ENCODE results near the gene EML3. TPM values are rescaled to one million over a fixed set of nuclear protein-coding genes. Genes with fewer than 3 reads are reported as not detected.

EML3 gene
- total RNA-seq, 1 experiment from 2014 or later: 88.8 TPM

DNA sequence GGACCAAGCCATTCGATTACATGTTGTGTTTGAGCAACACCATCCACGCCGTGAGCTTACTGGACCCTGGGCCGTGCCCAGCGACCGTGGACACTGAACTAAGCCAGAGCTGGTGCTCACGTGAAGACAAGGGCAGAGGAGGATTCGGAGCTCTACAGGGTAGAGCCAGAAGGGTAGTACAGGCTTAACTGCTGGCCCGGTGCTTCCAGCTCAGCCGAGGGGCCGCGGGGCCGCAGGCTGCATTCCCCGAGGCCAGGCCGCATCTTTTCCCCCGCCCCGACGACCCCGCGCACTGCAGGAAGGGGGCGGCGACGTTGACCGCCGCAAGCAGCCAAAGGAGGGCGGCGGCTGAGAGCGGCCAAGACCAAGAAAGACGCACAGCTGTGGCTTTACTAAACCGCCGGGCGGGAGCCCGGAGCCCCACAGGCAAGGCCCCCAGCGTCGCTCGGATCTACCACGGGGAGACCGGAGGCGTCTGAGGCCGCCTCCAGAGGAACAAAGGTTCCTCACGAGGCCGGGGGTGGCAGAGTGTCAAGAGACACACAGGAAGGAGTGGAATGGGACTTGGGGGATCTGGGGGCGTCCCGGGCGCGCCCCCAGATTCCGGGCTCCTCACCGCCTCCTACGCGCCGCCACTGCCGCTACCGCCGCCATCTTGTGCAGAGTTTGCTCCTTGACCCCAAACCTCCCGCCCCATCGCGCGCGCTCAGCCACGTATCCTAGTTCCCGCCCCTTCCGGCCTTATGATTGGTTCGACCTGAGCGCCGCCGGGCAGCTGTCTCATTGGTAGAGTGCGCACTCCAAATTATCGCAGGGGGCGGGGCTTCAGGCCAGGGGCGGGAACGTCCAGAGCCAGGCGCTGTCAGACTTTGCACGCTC, 33.6 kb upstream of the EML3 start, which contains the start of gene GANAB:
GANAB (minus strand) TSS at position 668 of the 879 bp plus-strand sequence; CDS start at position 654, 14 bp downstream.
- TF ChIP-seq SIN3A (IDR thresholded peaks at IDR 0.05; ENCODE audit: borderline replicate concordance, insufficient read depth, low read depth, low read length) (peak; percentile 84; the same call in 1 of the 2 replicates), POLR2AphosphoS5 (IDR thresholded peaks at IDR 0.05; ENCODE audit: low read depth, low read length) (peak; percentile 97), TCF7L2 (IDR thresholded peaks at IDR 0.05; ENCODE audit: low read depth, low read length) (no peak)
- TF ChIP-seq, protein P1, sequence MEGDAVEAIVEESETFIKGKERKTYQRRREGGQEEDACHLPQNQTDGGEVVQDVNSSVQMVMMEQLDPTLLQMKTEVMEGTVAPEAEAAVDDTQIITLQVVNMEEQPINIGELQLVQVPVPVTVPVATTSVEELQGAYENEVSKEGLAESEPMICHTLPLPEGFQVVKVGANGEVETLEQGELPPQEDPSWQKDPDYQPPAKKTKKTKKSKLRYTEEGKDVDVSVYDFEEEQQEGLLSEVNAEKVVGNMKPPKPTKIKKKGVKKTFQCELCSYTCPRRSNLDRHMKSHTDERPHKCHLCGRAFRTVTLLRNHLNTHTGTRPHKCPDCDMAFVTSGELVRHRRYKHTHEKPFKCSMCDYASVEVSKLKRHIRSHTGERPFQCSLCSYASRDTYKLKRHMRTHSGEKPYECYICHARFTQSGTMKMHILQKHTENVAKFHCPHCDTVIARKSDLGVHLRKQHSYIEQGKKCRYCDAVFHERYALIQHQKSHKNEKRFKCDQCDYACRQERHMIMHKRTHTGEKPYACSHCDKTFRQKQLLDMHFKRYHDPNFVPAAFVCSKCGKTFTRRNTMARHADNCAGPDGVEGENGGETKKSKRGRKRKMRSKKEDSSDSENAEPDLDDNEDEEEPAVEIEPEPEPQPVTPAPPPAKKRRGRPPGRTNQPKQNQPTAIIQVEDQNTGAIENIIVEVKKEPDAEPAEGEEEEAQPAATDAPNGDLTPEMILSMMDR (IDR thresholded peaks at IDR 0.05): no peak
- TF ChIP-seq, protein P2, sequence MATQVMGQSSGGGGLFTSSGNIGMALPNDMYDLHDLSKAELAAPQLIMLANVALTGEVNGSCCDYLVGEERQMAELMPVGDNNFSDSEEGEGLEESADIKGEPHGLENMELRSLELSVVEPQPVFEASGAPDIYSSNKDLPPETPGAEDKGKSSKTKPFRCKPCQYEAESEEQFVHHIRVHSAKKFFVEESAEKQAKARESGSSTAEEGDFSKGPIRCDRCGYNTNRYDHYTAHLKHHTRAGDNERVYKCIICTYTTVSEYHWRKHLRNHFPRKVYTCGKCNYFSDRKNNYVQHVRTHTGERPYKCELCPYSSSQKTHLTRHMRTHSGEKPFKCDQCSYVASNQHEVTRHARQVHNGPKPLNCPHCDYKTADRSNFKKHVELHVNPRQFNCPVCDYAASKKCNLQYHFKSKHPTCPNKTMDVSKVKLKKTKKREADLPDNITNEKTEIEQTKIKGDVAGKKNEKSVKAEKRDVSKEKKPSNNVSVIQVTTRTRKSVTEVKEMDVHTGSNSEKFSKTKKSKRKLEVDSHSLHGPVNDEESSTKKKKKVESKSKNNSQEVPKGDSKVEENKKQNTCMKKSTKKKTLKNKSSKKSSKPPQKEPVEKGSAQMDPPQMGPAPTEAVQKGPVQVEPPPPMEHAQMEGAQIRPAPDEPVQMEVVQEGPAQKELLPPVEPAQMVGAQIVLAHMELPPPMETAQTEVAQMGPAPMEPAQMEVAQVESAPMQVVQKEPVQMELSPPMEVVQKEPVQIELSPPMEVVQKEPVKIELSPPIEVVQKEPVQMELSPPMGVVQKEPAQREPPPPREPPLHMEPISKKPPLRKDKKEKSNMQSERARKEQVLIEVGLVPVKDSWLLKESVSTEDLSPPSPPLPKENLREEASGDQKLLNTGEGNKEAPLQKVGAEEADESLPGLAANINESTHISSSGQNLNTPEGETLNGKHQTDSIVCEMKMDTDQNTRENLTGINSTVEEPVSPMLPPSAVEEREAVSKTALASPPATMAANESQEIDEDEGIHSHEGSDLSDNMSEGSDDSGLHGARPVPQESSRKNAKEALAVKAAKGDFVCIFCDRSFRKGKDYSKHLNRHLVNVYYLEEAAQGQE (IDR thresholded peaks at IDR 0.05; ENCODE audit: insufficient read depth in 1 of 2, low read depth in 2 of 2, low read length in 1 of 2): no peak
- DNase-seq (ENCODE audit: low read depth, low spot score) (peak; percentile 80), ATAC-seq (peak; percentile 98)
- H3K27me3 ChIP-seq (ENCODE audit: control insufficient read depth, insufficient read depth, low read length): no peaks in the 10 kb centered on the region
- H3K4me3 ChIP-seq (ENCODE audit: low read depth in 2 of 2, low read length in 2 of 2): peak within 1 kb of the TSS; percentile 69 to 92
- BruUV-seq (replicated peaks): no TSS peak
- in situ Hi-C loops (cut with HindIII; ENCODE audit: low pct_unique_long_range_greater_than_20kb, low sequenced_read_pairs) (no loop called here), intact Hi-C loops (cut with micrococcal nuclease; ENCODE audit: unreplicated experiment) (no loop called here)
- no peaks in the 10 kb centered on the region for H3K9me3 ChIP-seq (ENCODE audit: control insufficient read depth, insufficient read depth, low read depth, low read length)
- H3K36me3 ChIP-seq (ENCODE audit: control insufficient read depth, insufficient read depth, low read length): no peaks in the 10 kb centered on the region
- peaks cover 21% of the 10 kb centered on the region for H3K4me1 ChIP-seq (ENCODE audit: control insufficient read depth, insufficient read depth, low read length)
- peak within 1 kb of the TSS; percentile 80 for H3K27ac ChIP-seq (ENCODE audit: low read length)
- CTCF ChIA-PET: no interaction called here
- POLR2A ChIA-PET: interaction anchor here (0.5 to 0.6 kb wide), 4 partner anchors 10 to 40 kb away, joined by 3 to 13 read pairs (median 6); partner anchors contain the start of genes C11orf98 and CSKMT

DNA sequence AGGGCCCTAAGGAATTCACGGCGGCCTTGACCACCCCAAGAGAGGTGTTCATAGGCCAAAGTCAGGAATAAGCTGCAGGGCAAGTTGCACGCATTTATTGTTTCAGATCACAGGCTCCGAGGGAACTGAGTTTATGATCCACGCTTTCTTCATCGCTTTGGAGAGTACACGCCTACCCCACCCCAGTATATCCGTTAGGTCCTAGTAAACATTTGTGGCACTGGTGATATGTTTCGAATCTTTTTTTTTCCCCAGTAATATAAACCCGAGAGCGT, 33.0 kb upstream of the EML3 start:
- BruUV-seq (replicated peaks): TSS peak; percentile 72
- intact Hi-C loops (cut with micrococcal nuclease; ENCODE audit: unreplicated experiment) (no loop called here), in situ Hi-C loops (cut with HindIII; ENCODE audit: low pct_unique_long_range_greater_than_20kb, low sequenced_read_pairs) (no loop called here)
- ATAC-seq: no peak
- H3K4me3 ChIP-seq (ENCODE audit: low read depth in 2 of 2, low read length in 2 of 2): peak overlapping the region; percentile 69 to 92
- no peaks in the 10 kb centered on the region for H3K27me3 ChIP-seq (ENCODE audit: control insufficient read depth, insufficient read depth, low read length)
- CTCF ChIA-PET: no interaction called here
- no peak for TF ChIP-seq TCF7L2 (IDR thresholded peaks at IDR 0.05; ENCODE audit: low read depth, low read length)
- DNase-seq (ENCODE audit: low read depth, low spot score): no peak
- peaks cover 21% of the 10 kb centered on the region for H3K4me1 ChIP-seq (ENCODE audit: control insufficient read depth, insufficient read depth, low read length)
- H3K36me3 ChIP-seq (ENCODE audit: control insufficient read depth, insufficient read depth, low read length): no peaks in the 10 kb centered on the region
- H3K27ac ChIP-seq (ENCODE audit: low read length): peak overlapping the region; percentile 80
- POLR2A ChIA-PET: interaction anchor here (0.5 to 0.6 kb wide), 2 partner anchors 23 to 39 kb away, joined by 4 to 13 read pairs; no protein-coding TSS in a partner anchor
- no peaks in the 10 kb centered on the region for H3K9me3 ChIP-seq (ENCODE audit: control insufficient read depth, insufficient read depth, low read depth, low read length)

DNA sequence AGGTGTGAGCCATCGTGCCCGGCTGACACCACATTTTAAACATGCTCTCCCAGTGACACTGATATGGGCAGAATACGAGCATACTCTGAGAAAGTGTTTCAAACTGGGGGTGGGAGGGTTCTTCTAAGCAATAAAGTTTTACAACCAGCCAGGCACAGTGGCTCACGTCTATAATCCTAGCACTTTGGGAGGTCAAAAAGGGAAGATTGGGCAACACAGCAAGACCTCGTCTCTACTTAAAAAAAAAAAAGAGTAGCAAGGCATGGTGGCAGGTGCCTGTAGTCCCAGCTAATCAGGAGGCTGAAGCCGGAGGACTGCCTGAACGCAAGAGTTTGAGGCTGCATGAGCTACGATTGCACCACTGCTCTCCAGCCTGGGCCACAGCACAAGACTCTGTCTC, 31.6 kb upstream of the EML3 start:
- intact Hi-C loops (cut with micrococcal nuclease; ENCODE audit: unreplicated experiment): no loop called here
- Histone ChIP-seq H3K36me3 (ENCODE audit: control insufficient read depth, insufficient read depth, low read length) (no peaks in the 10 kb centered on the region), H3K4me1 (ENCODE audit: control insufficient read depth, insufficient read depth, low read length) (peaks cover 21% of the 10 kb centered on the region), H3K27me3 (ENCODE audit: control insufficient read depth, insufficient read depth, low read length) (no peaks in the 10 kb centered on the region), H3K9me3 (ENCODE audit: control insufficient read depth, insufficient read depth, low read depth, low read length) (no peaks in the 10 kb centered on the region), H3K27ac (ENCODE audit: low read length) (no peak overlapping the region), H3K4me3 (ENCODE audit: low read depth in 2 of 2, low read length in 2 of 2) (no peak overlapping the region)
- in situ Hi-C loops (cut with HindIII; ENCODE audit: low pct_unique_long_range_greater_than_20kb, low sequenced_read_pairs): no loop called here
- CTCF ChIA-PET: no interaction called here
- POLR2A ChIA-PET: no interaction called here
- BruUV-seq (replicated peaks): no TSS peak
- TF ChIP-seq POLR2AphosphoS5 (IDR thresholded peaks at IDR 0.05; ENCODE audit: low read depth, low read length) (no peak), SIN3A (IDR thresholded peaks at IDR 0.05; ENCODE audit: borderline replicate concordance, insufficient read depth, low read depth, low read length) (no peak), TCF7L2 (IDR thresholded peaks at IDR 0.05; ENCODE audit: low read depth, low read length) (no peak)
- TF ChIP-seq, protein P1 (IDR thresholded peaks at IDR 0.05): no peak
- TF ChIP-seq, protein P2 (IDR thresholded peaks at IDR 0.05; ENCODE audit: insufficient read depth in 1 of 2, low read depth in 2 of 2, low read length in 1 of 2): no peak
- DNase-seq (ENCODE audit: low read depth, low spot score): no peak
- ATAC-seq: no peak
